ENCODE measurements around the gene ITGB1.
"Not testable (repeated sequence)": the region's sequence is repeated elsewhere in the genome, so short reads cannot be mapped to it uniquely, and the experiment has no call there.

Gene ITGB1

DNA sequence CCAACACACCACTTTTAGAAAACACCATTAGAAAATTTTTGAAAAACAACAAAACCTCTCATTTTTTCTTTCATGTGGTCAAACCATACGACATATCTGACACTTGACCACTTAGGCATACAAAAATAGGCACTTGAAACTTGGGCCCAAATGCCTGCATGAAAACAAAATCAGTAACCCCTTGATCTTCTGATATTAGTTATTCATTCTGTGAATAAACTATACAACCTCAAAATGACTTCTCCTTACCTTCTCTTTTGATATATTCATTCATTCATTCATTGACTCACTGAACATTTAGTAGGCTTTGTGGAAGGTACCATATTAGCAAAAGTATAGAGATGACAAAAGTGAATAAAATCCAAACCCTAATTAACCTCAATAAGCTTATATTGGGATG is 26.4 kb downstream of the ITGB1 start:
- no peak for DNase-seq

DNA sequence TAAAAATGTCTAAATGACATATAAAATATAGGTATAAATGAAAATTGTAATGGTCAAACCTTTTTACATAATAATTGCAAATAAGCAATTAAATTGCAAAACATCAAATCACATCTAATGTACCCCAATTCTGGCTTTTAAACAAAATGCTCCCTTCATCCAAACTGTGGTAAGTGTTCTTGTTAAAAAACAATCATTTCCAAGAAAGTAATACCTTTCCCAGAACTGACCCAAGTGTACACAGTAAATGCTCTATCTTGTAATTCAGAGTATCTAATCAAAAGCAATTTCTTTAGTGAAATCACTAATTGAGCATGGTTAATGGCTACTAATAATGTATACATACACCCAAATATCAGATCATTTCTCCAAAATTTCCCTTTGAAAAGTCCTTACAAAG is 28.0 kb downstream of the ITGB1 start:
- DNase-seq = peak; percentile 34

DNA sequence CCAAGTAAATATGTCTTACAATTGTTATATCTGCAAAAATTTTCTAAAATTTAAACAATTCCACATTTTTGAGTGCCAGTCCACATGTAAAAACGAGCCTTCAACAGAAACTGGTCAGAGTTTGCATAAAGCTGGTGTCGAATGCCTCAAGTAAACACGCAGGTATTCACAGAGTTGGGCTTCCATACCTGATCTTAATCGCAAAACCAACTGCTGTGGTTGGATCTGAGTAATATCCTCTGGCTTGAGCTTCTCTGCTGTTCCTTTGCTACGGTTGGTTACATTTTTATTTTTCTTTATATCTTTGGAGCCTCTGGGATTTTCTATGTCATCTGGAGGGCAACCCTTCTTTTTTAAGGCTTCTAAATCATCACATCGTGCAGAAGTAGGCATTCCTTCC is 28.4 kb downstream of the ITGB1 start:
- peak; percentile 34 for DNase-seq

DNA sequence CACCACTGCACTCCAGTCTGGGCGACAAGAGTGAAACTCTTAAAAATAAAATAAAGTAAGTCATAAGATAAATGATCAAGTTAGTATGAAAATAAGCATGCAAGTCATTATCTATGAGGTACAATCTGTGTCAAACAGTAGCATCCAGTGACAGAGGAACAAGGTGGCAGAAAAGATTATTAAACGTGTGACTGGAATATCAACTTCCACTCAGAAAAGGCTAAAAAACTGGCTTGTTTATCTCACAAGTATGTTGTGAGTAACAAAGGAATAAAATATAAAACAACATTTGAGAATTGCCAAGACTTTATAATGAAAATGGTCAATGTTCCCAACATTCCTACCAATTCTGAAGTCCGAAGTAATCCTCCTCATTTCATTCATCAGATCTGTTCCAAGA is 30.3 kb downstream of the ITGB1 start:
- DNase-seq = no peak

DNA sequence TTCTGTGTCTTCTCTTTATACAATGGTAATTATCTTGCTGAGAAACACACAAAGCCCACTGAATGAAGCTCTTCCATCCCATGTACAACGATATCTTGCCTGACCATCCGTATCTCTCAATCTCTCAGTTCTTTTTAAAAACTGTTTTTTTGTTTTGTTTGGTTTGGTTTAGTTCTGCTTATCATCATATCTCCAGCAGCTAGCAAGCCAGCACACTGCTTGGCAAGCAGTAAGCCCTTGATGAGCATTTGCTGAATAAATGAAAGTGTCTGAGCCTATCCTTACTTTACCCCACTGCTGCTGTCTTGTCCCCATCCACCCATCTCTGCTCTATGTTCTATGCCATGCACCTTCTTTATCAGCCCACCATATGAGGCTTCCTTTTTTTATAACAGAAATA is 34.2 kb downstream of the ITGB1 start:
- DNase-seq = peak; percentile 68

DNA sequence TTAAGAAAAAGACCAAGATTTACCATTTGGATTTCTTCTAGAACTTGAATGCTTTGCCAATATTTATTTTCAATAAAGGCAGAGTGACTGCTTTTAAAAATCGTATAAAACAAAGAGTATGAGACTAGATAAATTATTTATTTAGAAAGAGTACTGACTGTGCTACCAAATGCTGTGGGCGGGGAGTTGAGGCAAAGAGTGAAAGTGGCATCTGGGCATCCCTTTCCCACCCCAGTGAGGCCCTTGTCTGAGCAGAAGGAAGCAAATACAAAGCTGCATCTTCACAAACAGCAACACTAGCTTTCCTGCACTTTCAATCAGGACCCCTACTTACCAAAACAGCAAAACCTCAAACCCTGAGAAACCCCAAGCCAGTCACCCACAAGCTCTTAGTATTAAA is 34.9 kb downstream of the ITGB1 start:
- DNase-seq = no peak

DNA sequence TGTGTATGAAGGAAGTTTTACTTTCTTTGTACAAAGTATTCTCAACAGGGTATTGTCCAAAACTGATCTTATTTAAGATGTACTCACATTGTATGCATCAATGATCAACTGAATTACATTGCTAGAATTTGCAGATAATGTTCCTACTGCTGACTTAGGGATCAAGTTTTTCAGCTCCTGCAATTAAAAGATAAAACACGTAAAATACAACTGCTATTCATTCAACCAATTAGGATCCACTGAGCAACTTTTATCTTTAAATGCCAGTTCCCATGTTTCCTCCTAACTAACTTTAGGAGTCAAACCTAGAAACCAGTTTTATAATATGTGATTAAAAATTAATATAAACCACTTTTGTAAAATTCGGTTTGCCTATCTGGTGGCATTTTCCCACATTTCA is 35.9 kb downstream of the ITGB1 start:
- peak; percentile 82 for DNase-seq

DNA sequence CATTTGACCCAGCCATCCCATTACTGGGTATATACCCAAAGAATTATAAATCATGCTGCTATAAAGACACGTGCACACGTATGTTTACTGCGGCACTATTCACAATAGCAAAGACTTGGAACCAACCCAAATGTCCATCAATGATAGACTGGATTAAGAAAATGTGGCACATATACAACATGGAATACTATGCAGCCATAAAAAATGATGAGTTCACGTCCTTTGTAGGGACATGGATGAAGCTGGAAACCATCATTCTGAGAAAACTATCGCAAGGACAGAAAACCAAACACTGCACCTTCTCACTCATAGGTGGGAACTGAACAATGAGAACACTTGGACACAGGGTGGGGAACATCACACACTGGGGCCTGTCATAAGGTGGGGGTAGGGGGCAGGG is 40.2 kb downstream of the ITGB1 start:
- not testable (repeated sequence) for DNase-seq

DNA sequence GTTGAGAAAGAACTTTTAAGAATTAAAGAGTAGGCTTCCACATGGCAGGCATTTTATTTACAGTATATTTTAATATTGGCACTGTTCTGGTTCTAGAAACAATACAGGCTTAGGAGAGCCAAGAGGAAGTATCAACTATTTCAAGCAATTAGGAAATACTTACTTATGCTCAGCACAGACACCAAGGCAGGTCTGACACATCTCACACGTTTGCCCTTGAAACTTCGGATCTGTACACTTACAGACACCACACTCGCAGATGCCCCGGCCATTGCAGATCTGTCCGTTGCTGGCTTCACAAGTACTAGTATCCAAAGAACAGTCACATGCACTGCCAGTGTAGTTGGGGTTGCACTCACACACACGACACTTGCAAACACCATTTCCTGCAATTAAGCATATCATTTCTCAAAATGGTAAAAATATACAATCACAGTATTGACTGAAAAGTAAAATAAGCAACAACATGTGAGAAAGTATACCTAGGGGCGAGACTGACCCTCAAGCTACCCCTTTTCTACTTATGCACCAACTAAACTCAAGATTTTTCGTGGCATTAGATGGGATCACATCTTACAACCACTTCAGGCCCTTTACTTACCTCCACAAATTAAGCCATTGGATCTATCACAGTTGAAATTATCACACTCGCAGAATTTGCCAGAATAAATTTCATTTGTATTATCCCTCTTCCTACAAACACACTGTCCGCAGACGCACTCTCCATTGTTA is 46.6 kb downstream of the ITGB1 start:
- DNase-seq = no peak

DNA sequence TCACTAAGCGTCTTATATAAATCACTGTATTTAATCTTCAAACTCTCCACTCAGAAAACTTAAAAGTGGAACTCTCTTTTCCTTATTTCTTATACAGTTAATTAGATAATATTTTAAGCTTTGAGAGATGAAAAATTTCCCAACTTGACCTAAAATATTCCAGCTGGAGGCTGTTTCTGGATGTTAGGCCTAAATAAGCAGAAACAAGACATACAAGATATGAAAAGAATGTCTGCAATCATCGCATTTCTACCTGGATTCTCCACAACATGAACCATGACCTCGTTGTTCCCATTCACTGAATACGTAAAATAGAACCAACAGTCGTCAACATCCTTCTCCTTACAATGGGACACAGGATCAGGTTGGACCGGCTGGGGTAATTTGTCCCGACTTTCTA is 48.1 kb downstream of the ITGB1 start:
- not testable (repeated sequence) for DNase-seq

DNA sequence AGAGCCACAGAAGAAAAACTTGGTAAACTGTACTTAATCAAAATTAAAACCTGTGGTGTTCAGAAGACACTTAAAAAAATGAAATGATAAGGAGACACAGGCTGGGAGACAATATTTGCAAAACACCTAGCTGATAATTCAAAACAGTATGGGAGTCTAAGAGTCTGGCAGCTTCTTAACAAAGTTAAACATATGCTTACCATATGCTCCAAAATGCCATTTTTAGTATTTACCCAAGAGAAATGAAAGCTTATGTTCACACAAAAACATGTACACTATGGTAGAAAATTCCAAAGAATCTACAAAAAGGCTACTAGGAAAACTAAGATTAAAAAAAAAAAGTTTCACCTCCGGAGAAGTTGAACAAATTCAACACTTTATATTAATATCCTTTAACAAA is 48.6 kb downstream of the ITGB1 start:
- DNase-seq = no peak

DNA sequence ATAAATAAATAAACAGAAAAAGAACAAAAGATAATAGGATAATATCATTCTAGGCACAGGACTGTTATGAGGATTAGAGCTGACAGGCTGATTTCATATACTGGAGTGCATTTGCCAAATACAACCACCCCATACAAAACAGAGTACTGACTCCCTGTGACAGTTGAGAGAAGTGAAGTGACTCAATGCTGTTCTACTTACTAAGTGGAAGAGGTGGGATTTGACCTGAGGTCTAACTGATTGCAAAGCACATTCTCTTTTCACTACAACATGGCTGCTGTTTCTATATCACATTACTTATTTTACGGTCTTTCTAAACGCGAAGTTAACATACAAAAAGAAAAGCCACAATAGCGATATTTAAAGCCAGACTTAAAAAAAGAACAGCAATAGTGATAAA is 51.4 kb downstream of the ITGB1 start:
- no peak for DNase-seq

DNA sequence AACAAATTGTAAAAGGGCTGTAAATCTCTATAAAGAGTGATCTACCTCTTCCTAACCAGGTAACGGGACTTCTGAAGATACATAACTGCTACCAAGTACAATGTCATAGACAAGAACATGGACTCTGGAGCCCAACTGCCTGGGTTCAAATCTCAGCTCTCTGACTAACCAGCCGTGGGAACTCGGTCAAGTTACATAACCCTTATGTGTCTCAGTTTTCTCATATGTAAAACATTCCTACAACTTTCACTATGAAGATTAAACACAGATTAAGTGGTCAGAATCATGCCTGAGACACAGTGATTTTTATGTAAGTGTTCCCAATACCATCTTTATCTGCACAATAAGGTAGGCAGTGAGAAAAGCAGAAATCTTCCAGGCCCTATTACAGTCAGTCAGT is 52.6 kb downstream of the ITGB1 start:
- no peak for DNase-seq

DNA sequence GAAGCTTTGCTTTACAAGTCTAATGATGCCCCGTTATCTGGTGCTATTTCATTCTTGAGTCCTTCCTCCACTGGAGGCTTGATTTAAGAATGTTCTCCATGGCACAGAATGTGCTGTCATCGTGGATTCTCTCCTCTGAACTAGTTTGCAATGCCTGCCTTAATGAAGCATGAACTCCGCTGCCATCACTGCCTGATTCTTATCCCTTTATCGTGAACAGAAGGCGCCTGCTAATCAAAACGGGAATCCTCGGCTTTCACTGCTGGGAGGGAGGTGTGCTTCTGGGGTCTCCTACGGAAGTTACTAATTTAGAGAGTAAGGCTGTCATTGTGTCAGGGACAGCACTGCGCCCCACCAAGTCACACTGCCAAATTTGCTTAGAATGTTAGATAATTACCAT is 56.2 kb downstream of the ITGB1 start:
- DNase-seq = no peak

DNA sequence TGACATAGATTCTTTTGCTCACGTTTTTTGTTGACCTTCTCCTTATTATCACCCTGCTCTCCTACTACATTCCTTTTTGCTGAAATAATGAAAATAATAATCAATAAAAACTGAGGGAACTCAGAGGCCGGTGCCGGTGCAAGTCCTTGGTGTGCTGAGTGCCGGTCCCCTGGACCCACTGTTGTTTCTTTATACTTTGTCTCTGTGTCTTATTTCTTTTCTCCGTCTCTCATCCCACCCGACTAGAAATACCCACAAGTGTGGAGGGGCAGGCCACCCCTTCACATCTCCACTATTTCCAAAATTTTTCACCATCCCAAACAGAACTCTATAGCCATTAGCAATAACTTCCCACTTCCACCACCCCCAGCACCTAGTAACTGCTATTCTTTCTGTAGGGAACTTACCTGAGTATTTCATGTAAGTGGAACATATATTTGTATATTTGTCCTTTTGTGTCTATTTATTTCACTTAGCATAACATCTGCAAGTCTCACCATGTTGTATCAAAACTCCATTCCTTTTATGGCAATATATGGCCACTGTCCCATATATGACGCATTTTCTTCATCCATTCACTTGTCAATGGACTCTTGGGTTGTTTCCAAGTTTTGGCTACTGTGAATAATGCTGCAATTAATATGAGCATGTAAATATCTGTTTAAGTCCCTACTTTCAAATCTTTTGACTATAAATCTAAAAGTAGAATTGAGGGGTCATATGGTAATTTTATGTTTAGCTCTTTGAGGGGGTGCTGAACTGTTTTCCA is 62.6 kb downstream of the ITGB1 start:
- not testable (repeated sequence) for DNase-seq

DNA sequence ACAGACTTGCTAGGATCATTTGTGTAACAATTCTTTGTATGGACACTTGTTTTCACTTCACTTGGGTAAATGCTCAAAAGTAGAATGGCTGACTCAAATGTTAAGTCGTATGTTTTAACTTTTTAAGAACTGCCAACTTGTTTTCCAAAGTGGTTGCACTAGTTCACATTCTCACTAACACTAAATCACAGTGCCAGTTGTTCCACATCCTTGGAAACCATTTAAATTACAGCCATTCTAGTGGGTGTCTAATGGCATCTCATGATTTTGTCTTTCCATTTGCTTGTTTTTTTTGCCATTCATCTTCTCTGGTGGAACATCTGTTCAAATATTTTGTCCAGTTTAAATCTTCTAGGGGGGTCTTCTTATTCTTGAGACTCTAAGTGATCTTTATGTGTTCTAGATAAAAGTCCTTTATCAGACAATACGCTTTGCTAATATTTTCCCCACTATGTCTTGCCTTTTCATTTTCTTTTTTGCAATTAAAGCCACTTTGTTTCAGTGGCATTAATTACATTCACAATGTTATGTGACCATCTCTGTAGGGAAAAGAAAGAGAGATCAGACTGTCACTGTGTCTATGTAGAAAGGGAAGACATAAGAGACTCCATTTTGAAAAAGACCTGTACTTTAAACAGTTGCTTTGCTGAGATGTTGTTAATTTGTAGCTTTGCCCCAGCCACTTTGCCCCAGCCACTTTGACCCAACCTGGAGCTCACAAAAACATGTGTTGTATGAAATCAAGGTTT is 63.9 kb downstream of the ITGB1 start:
- DNase-seq = no peak

DNA sequence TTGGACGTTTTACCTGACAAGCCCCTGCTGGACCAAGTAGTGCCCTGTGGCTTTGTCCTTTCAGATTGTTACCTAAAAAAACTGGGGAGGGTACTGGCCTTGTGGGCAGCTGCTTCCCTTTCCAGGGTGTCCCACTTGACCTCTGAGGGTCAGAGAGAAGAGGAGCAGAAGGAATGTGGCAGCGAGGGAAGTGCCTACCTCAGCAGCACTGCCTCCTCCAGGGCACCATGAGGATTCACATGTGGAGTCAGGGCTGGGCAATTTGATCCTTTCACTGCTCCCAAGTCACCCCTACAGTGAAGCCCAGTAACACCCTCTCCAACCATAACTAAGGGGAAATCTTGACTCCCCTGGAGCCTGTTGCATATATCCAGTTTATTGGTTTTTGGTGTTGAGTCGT is 64.6 kb downstream of the ITGB1 start:
- peak; percentile 62 for DNase-seq

DNA sequence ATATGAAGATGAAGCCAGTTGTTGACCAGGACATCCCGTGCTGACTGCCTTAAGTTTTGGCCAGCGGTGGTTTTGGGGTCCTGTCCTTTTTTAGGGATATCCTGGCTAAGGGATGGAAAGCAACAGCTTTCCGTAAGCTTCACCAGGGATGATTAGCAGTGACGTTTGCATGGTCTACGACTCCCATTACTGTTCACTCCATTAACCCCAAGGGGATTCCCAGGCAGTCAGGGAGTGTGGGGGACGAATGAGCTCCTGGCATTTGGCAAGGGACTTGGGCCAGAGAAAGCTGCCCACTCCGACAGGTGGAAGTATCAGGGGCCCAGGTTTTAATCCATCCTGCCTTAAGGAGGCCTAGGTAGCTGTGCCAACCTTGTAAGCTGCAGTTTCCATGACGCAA is 66.8 kb downstream of the ITGB1 start:
- no peak for DNase-seq

DNA sequence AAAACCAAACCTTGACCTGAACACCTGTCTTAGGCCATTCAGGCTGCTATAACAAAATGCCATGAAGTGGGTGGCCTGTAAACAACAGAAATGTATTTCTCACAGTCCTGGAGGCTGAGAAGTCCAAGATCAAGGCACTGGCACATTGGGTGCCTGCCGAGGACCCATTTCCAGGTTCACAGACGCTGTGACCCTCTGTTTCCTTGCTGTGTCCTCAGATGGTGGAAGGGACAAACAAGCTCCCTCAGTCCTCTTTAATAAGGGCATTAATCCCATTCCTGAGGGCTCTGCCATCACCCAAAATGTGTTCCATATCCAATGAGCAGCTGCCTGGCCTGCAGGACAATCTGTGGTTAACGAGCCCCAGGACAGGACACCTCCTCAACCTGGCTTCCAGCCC is 67.6 kb downstream of the ITGB1 start:
- no peak for DNase-seq

DNA sequence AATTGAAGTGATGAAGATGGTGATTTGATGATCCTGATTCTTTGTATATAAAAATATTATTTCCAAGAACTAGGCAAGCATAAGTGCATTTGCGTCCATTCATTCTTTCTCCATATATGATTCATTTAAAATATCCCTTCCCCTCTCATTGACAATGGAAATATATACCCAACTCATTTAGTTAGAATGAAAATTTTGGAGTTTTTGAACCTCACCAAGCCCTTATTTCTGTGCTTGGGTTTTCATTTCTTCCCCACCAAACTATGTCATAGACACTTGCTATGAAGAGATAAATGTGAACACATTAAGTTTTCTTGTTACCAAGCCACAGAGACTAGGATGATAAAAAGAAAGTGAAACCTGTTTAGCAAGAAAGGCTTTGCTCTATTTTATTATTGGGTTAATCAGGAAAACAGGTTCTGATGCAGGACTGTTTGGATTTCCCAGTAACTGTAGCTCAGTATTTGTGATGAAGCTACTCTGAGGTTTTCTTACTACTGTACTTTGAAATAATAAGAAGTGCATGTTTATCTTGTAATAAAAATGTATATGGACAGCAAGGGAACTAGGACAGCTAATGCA is 68.3 kb downstream of the ITGB1 start:
- peak; percentile 71 for DNase-seq

DNA sequence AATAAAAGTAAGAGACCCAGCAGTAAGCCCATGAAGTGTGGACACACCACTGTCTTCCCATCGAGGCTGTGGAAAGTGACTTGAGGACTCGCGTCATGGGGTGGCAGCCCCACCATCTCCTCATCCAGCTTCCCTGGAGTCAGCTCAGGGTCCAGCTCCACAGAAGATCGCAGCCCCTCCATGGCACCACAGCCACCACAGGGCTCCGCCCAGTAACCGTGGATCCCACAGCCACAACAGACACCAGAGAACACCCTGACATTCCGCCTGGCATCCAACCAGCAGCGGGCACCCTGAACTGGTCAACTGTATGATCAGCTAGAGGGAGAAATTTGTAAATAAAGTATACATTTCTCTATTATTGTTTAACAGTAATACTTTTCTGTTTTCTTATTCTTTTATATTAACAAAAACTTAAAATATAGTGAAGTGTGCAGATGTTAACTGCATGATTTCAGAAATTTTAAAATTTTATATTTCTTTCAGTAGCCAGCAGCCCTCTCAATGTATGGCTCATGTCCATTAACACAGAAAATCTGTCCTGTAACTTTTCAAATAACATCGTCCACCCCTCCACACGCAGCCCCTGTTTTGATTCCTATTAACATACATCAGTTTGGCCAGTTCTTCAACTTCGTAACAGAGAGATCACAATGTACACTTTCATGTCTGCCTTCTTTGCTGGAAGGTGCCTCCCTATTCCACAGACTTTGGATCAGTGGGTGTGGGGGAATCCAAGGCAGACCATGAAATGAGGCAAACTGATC is 69.7 kb downstream of the ITGB1 start:
- no peak for DNase-seq

DNA sequence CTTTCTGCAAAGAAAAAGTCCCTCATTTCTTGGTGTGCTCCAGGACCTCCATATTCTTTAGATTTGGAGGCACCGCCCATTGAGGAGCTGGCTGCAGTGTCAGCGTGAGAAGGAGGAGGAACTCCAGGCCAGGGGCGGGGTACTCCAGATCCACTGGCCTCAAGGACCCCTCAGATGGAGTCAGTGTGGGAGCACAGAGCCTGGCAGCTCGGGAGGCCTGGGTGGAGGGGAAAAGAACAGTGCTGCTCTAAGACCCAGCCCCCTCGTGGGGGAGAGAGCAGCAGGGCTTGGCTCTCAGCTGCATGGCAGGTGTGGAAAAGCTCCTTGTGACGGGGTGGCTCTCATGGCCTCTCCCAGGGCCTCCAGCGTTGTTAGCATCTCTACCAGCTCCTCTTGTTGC is 70.5 kb downstream of the ITGB1 start:
- no peak for DNase-seq

DNA sequence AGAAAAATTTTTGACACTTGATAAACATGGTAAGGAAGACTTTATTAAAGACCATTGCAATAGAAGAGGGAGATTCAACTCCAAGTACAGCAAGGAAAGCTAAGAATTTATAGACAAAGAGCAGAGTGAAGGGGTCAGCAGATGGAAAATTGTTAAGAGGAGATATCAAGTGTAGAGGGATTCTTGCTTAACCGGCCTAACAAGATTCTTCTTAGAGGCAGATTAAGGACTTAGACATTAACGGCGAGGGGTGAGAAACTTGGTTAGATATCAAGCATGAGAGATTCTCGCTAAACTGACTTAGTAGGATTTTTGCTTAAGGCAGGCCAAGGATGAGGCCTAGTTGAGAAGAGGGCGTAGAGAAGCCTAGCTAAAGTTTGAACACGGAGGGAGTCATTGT is 76.0 kb downstream of the ITGB1 start:
- no peak for DNase-seq
